Lower leg skin (tissue), 3 donors: ENCODE results near the gene AGAP3.

Source experiments
- POLR2A ChIP-seq, 2 donors: fragments of 450-650 bp; IDR thresholded peaks; one replicate each; pipeline ENCODE4 v1.6.1; 2016 to 2017; ENCODE audit warnings: antibody characterized with exemption in 2 of 2, mild to moderate bottlenecking in 1 of 2, moderate library complexity in 1 of 2
- TF ChIP-seq, protein P1 (sequence below), 3 donors: fragments of 450-650 bp; IDR thresholded peaks; one replicate each; pipeline ENCODE4 v1.5.1; 2016; ENCODE audit warnings: antibody characterized with exemption in 3 of 3, mild to moderate bottlenecking in 3 of 3, moderate library complexity in 2 of 3

DNA sequence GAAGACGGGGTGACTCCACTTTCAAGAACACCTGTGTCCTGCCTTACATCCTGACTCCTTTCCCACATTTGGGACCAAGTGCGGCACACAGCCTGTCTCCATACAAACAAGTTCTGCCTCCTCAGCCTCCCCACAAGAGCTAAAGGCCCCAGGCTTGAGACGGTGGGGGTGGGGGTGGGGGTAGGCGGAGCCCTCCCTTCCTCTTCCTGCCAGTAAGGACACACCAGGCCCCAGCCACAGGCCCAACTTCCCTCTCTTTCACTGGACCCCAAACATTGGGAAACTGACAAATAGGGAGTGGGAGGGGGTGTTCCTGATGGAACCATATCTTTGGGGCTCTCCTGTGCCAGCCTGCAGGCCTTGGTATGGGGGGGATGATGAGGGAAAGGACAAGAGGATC, 33.2 kb upstream of the AGAP3 start:
- TF ChIP-seq, protein P1, sequence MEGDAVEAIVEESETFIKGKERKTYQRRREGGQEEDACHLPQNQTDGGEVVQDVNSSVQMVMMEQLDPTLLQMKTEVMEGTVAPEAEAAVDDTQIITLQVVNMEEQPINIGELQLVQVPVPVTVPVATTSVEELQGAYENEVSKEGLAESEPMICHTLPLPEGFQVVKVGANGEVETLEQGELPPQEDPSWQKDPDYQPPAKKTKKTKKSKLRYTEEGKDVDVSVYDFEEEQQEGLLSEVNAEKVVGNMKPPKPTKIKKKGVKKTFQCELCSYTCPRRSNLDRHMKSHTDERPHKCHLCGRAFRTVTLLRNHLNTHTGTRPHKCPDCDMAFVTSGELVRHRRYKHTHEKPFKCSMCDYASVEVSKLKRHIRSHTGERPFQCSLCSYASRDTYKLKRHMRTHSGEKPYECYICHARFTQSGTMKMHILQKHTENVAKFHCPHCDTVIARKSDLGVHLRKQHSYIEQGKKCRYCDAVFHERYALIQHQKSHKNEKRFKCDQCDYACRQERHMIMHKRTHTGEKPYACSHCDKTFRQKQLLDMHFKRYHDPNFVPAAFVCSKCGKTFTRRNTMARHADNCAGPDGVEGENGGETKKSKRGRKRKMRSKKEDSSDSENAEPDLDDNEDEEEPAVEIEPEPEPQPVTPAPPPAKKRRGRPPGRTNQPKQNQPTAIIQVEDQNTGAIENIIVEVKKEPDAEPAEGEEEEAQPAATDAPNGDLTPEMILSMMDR (IDR thresholded peaks at IDR 0.05) = no peak
- no peak for TF ChIP-seq POLR2A (IDR thresholded peaks at IDR 0.05)
